HepG2 (cell line): Measurements from ENCODE around the gene GSK3A. TPM values are rescaled to one million over a fixed set of nuclear protein-coding genes. Genes with fewer than 3 reads are reported as not detected.
A peak's percentile ranks its signal among the peaks of the same experiment; 100 is the strongest.

Source experiments
- CENPT ChIP-seq: sonication (generic); formaldehyde crosslinking; IDR thresholded peaks from 2 replicates; pipeline ENCODE4 v1.8.0; 2022; ENCODE audit warnings: low read depth, mild to moderate bottlenecking, moderate library complexity, missing genetic modification reagents
- EEA1 ChIP-seq: sonication (generic); formaldehyde crosslinking; IDR thresholded peaks from 2 replicates; pipeline ENCODE4 v1.5.1; 2020; ENCODE audit warnings: mild to moderate bottlenecking, missing genetic modification reagents, borderline replicate concordance
- FOXA1 ChIP-seq, 2 experiments: fragments of 450-650 bp in 1 of 2; sonication (generic) in 1 of 2; formaldehyde crosslinking in 1 of 2; IDR thresholded peaks; 2 replicates each; pipeline versions ENCODE4 v1.4.0 to v1.6.1; 2016 to 2020; ENCODE audit warnings: missing genetic modification reagents in 1 of 2
- HNRNPL ChIP-seq: fragments of 200-400 bp; formaldehyde crosslinking; IDR thresholded peaks from 2 replicates; pipeline ENCODE4 v1.6.1; 2017; ENCODE audit warnings: mild to moderate bottlenecking, low read depth, low read length
- LRRFIP1 ChIP-seq: sonication (generic); formaldehyde crosslinking; conservative IDR thresholded peaks from 2 replicates; pipeline ENCODE4 v1.4.0; 2020; ENCODE audit warnings: missing genetic modification reagents
- SRF ChIP-seq: IDR thresholded peaks from 2 replicates; pipeline ENCODE4 v1.6.1; 2011; ENCODE audit warnings: mild to moderate bottlenecking, low read depth, low read length, moderate library complexity
- TFDP2 ChIP-seq: sonication (generic); formaldehyde crosslinking; IDR thresholded peaks from 2 replicates; pipeline ENCODE4 v1.4.0; 2020; ENCODE audit warnings: missing genetic modification reagents
- UBTF ChIP-seq: sonication (generic); formaldehyde crosslinking; IDR thresholded peaks from 2 replicates; pipeline ENCODE4 v1.4.0; 2020; ENCODE audit warnings: mild to moderate bottlenecking, missing genetic modification reagents
- ZNF407 ChIP-seq: sonication (generic); formaldehyde crosslinking; IDR thresholded peaks from one replicate; pipeline ENCODE4 v1.5.1; 2020; ENCODE audit warnings: mild to moderate bottlenecking, missing genetic modification reagents; ENCODE audit errors: not compliant biosample characterization
- ZNF432 ChIP-seq: sonication (generic); formaldehyde crosslinking; IDR thresholded peaks from 2 replicates; pipeline ENCODE4 v1.5.0; 2020; ENCODE audit warnings: missing genetic modification reagents, mild to moderate bottlenecking, borderline replicate concordance
- polyA plus RNA-seq, 8 experiments: library from polyadenylated mRNA; depleted of rRNA in 3 of 8; stranded (reverse) in 7 of 8; unstranded in 1 of 8; fragments of >200 nt; fragmentation: Illumina TruSeq in 4 of 8; extraction: Trizol in 4 of 8; gene quantifications; 2 replicates each; pipeline versions ENCODE4 v1.2.1 to v1.2.3, GENCODE V29; 2011 to 2016; ENCODE audit warnings: low read depth in 4 of 8, missing spikeins in 1 of 8, mixed read lengths in 1 of 8; ENCODE audit not compliant: insufficient read depth in 1 of 8
- total RNA-seq, 5 experiments: library from RNA; depleted of rRNA; stranded (reverse); fragments of >200 nt; fragmentation: Illumina TruSeq; extraction: Trizol; gene quantifications; 2 replicates each; pipeline ENCODE4 v1.2.3, GENCODE V29; 2016; ENCODE audit warnings: low read depth in 1 of 5

Gene GSK3A
- total and polyA plus RNA-seq, 2 of the 13 experiments (the other 11 are each of a cell fraction or from before 2014, with no cell fraction given): 16.9 to 52.5 TPM

GRCh38 chr19:42279902-42280814, 37.8 kb upstream of the GSK3A start (continued):
- TF ChIP-seq HNRNPL (peak; percentile 99), FOXA1 (IDR thresholded peaks at IDR 0.05) (no peak), FOXA1 (CRISPR knock-in tag; IDR thresholded peaks at IDR 0.05) (no peak), CENPT (CRISPR knock-in tag) (no peak), SRF (no peak), ZNF432 (CRISPR knock-in tag) (no peak), ZNF407 (CRISPR knock-in tag) (no peak), UBTF (CRISPR knock-in tag) (no peak; the same call in 1 of the 2 replicates), LRRFIP1 (CRISPR knock-in tag) (no peak), EEA1 (CRISPR knock-in tag) (no peak), TFDP2 (CRISPR knock-in tag) (peak; percentile 94)
